ENCODE data around the gene HDAC4.

GRCh38 chr2:239131521-239131920 lies 269.3 kb downstream of the HDAC4 start:
- TF ChIP-seq, protein P1, sequence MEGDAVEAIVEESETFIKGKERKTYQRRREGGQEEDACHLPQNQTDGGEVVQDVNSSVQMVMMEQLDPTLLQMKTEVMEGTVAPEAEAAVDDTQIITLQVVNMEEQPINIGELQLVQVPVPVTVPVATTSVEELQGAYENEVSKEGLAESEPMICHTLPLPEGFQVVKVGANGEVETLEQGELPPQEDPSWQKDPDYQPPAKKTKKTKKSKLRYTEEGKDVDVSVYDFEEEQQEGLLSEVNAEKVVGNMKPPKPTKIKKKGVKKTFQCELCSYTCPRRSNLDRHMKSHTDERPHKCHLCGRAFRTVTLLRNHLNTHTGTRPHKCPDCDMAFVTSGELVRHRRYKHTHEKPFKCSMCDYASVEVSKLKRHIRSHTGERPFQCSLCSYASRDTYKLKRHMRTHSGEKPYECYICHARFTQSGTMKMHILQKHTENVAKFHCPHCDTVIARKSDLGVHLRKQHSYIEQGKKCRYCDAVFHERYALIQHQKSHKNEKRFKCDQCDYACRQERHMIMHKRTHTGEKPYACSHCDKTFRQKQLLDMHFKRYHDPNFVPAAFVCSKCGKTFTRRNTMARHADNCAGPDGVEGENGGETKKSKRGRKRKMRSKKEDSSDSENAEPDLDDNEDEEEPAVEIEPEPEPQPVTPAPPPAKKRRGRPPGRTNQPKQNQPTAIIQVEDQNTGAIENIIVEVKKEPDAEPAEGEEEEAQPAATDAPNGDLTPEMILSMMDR (IDR thresholded peaks at IDR 0.05; ENCODE audit: insufficient read depth, low read length, poor library complexity, severe bottlenecking) = no peak
- TF ChIP-seq EZH2phosphoT487 (conservative IDR thresholded peaks at IDR 0.05; ENCODE audit: low read length) = no peak
